DMS53 (cell line): Measurements from ENCODE around the gene USP17L13.
"Not testable (repeated sequence)": the region's sequence is repeated elsewhere in the genome, so short reads cannot be mapped to it uniquely, and the experiment has no call there.

Experiments used
- DNase-seq: peaks from one replicate; lab custom pipeline; 2025; lab: John Stamatoyannopoulos, UW

The USP17L13 gene

GRCh38 chr4:9224596-9224995 lies at the start of gene USP17L13:
Gene USP17L13 (plus strand): TSS chr4:9224896. CDS start chr4:9224896, 0 bp downstream.
- DNase-seq, result not testable (repeated sequence)

- DNase-seq, result not testable (repeated sequence)
These were observed 14.3 kb upstream of the USP17L13 start, which contains the start of gene USP17L10 for GRCh38 chr4:9210357-9210756. Gene USP17L10 (plus strand): TSS chr4:9210657. CDS start chr4:9210657, 0 bp downstream.

GRCh38 chr4:9214701-9215100 lies 10.0 kb upstream of the USP17L13 start:
- DNase-seq, result not testable (repeated sequence)

GRCh38 chr4:9215105-9215504 lies 9.6 kb upstream of the USP17L13 start, which contains the start of gene USP17L11:
Gene USP17L11 (plus strand): TSS chr4:9215405. CDS start chr4:9215405, 0 bp downstream.
- not testable (repeated sequence) for DNase-seq

GRCh38 chr4:9219852-9220251 lies 4.8 kb upstream of the USP17L13 start, which contains the start of gene USP17L12:
Gene USP17L12 (plus strand): TSS chr4:9220152. CDS start chr4:9220152, 0 bp downstream.
- DNase-seq, result not testable (repeated sequence)

GRCh38 chr4:9230249-9230648 lies 5.6 kb downstream of the USP17L13 start:
- DNase-seq, result not testable (repeated sequence)

DNA sequence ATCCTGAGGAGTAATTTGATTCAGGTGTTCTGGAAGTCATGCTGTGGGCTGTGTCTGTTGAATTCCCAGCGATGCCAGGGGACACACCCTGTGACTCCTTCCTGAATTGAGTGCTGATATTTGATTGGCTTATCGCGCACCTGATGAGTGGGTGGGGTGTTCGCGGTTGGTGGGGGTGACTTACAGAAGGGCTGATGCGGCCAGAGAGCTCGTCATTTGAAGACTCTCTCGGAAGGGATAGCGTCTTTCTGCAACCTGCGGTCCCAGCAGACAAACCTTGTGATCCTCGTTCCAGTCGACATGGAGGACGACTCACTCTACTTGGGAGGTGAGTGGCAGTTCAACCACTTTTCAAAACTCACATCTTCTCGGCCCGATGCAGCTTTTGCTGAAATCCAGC lies 9.4 kb downstream of the USP17L13 start, which contains the start of gene USP17L15:
USP17L15 (plus strand) TSS at position 301 of the 400 bp plus-strand sequence; CDS start at position 301, 0 bp downstream.
- not testable (repeated sequence) for DNase-seq

- not testable (repeated sequence) for DNase-seq
These were observed 13.8 kb downstream of the USP17L13 start for GRCh38 chr4:9238461-9238860.

- DNase-seq, result not testable (repeated sequence)
These were observed 18.9 kb downstream of the USP17L13 start, which contains the start of gene USP17L17 for GRCh38 chr4:9243579-9243978. Gene USP17L17 (plus strand): TSS chr4:9243879. CDS start chr4:9243879, 0 bp downstream.

DNA sequence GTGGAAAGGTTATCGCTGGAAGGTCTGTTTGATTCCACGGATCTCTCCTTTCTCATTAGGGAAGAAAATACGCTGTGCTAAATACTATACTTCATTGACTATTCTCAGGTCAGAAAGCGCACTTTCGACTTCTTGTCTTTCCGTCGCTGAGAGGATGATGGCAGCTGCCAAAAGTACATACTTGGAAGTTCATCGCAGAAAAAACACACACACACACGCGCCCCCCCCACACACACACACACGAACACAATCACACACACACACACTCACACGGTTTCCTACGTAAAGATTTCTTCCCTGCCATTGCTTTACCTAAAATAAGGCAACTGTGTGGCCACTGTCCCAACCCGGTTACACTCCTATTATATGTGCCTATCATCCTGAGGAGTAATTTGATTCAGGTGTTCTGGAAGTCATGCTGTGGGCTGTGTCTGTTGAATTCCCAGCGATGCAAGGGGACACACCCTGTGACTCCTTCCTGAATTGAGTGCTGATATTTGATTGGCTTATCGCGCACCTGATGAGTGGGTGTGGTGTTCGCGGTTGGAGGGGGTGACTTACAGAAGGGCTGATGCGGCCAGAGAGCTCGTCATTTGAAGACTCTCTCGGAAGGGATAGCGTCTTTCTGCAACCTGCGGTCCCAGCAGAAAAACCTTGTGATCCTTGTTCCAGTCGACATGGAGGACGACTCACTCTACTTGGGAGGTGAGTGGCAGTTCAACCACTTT lies 23.4 kb downstream of the USP17L13 start, which contains the start of gene USP17L18:
USP17L18 (plus strand) TSS at position 678 of the 728 bp plus-strand sequence; CDS start at position 678, 0 bp downstream.
- DNase-seq, result not testable (repeated sequence)

DNA sequence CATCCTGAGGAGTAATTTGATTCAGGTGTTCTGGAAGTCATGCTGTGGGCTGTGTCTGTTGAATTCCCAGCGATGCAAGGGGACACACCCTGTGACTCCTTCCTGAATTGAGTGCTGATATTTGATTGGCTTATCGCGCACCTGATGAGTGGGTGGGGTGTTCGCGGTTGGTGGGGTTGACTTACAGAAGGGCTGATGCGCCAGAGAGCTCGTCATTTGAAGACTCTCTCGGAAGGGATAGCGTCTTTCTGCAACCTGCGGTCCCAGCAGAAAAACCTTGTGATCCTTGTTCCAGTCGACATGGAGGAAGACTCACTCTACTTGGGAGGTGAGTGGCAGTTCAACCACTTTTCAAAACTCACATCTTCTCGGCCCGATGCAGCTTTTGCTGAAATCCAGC lies 28.4 kb downstream of the USP17L13 start, which contains the start of gene USP17L19:
USP17L19 (plus strand) TSS at position 301 of the 400 bp plus-strand sequence; CDS start at position 301, 0 bp downstream.
- DNase-seq, result not testable (repeated sequence)

DNA sequence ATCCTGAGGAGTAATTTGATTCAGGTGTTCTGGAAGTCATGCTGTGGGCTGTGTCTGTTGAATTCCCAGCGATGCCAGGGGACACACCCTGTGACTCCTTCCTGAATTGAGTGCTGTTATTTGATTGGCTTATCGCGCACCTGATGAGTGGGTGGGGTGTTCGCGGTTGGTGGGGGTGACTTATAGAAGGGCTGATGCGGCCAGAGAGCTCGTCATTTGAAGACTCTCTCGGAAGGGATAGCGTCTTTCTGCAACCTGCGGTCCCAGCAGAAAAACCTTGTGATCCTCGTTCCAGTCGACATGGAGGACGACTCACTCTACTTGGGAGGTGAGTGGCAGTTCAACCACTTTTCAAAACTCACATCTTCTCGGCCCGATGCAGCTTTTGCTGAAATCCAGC lies 33.1 kb downstream of the USP17L13 start, which contains the start of gene USP17L20:
USP17L20 (plus strand) TSS at position 301 of the 400 bp plus-strand sequence; CDS start at position 301, 0 bp downstream.
- not testable (repeated sequence) for DNase-seq

- DNase-seq, result not testable (repeated sequence)
These were observed 37.9 kb downstream of the USP17L13 start, which contains the start of gene USP17L21 for GRCh38 chr4:9262572-9262971. Gene USP17L21 (plus strand): TSS chr4:9262872. CDS start chr4:9262872, 0 bp downstream.

DNA sequence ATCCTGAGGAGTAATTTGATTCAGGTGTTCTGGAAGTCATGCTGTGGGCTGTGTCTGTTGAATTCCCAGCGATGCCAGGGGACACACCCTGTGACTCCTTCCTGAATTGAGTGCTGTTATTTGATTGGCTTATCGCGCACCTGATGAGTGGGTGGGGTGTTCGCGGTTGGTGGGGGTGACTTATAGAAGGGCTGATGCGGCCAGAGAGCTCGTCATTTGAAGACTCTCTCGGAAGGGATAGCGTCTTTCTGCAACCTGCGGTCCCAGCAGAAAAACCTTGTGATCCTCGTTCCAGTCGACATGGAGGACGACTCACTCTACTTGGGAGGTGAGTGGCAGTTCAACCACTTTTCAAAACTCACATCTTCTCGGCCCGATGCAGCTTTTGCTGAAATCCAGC lies 42.6 kb downstream of the USP17L13 start, which contains the start of gene USP17L22:
USP17L22 (plus strand) TSS at position 301 of the 400 bp plus-strand sequence; CDS start at position 301, 0 bp downstream.
- not testable (repeated sequence) for DNase-seq

DNA sequence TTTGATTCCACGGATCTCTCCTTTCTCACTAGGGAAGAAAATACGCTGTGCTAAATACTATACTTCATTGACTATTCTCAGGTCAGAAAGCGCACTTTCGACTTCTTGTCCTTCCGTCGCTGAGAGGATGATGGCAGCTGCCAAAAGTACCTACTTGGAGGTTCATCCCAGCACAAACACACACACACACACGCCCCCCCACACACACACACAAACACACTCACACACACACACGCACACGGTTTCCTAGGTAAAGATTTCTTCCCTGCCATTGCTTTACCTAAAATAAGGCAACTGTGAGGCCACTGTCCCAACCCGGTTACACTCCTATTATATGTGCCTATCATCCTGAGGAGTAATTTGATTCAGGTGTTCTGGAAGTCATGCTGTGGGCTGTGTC lies 47.0 kb downstream of the USP17L13 start:
- DNase-seq, result not testable (repeated sequence)
